Liver (tissue), 3 donors: ENCODE data around the gene WDR7.

Experiments
- ATF3 ChIP-seq: IDR thresholded peaks from 2 replicates; pipeline ENCODE4 v1.6.1; 2016; ENCODE audit warnings: antibody characterized with exemption
- CTCF ChIP-seq: fragments of 150-350 bp; IDR thresholded peaks from 2 replicates; pipeline ENCODE4 v1.5.1; 2017; ENCODE audit warnings: improper control_type of control experiment, low read depth, low read length; ENCODE audit not compliant: missing input control
- JUND ChIP-seq, 2 donors: IDR thresholded peaks; 2 replicates each; pipeline ENCODE4 v1.6.1; 2016; ENCODE audit warnings: antibody characterized with exemption in 2 of 2
- MAX ChIP-seq: IDR thresholded peaks from 2 replicates; pipeline ENCODE4 v1.6.1; 2016; ENCODE audit warnings: antibody characterized with exemption
- RAD21 ChIP-seq, 2 donors: IDR thresholded peaks; 2 replicates each; pipeline ENCODE4 v1.6.1; 2016; ENCODE audit warnings: antibody characterized with exemption in 2 of 2, mild to moderate bottlenecking in 2 of 2
- REST ChIP-seq: IDR thresholded peaks from 2 replicates; pipeline ENCODE4 v1.6.1; 2016; ENCODE audit warnings: antibody characterized with exemption, mild to moderate bottlenecking
- RXRA ChIP-seq, 2 donors: IDR thresholded peaks; 2 replicates each; pipeline ENCODE4 v1.6.1; 2017 to 2018; ENCODE audit warnings: antibody characterized with exemption in 2 of 2, mild to moderate bottlenecking in 1 of 2
- SP1 ChIP-seq: IDR thresholded peaks from 2 replicates; pipeline ENCODE4 v1.6.1; 2018; ENCODE audit warnings: antibody characterized with exemption, mild to moderate bottlenecking
- YY1 ChIP-seq: IDR thresholded peaks from 2 replicates; pipeline ENCODE4 v1.6.1; 2016; ENCODE audit warnings: antibody characterized with exemption, mild to moderate bottlenecking
- ZBTB33 ChIP-seq: IDR thresholded peaks from 2 replicates; pipeline ENCODE4 v1.6.1; 2016; ENCODE audit warnings: antibody characterized with exemption
- donor health status: healthy.
- donor health status: healthy.

GRCh38 chr18:56637176-56637575 is 14.0 kb upstream of the WDR7 start:
- TF ChIP-seq REST (no peak), CTCF (no peak), RAD21 (IDR thresholded peaks at IDR 0.05) (no peak), JUND (IDR thresholded peaks at IDR 0.05) (no peak), ZBTB33 (no peak), ATF3 (no peak), YY1 (no peak), SP1 (no peak), RXRA (IDR thresholded peaks at IDR 0.05) (no peak), MAX (no peak)
